DMS53 treated with DMSO at 0.1 percent for 48 hours (cell line): ENCODE measurements around the gene AUTS2.
"Not testable (repeated sequence)": the region's sequence is repeated elsewhere in the genome, so short reads cannot be mapped to it uniquely, and the experiment has no call there.

Experiments
- DNase-seq: peaks from one replicate; lab custom pipeline; 2025; ENCODE audit not compliant: unreplicated experiment; lab: John Stamatoyannopoulos, UW

AUTS2 gene

DNA sequence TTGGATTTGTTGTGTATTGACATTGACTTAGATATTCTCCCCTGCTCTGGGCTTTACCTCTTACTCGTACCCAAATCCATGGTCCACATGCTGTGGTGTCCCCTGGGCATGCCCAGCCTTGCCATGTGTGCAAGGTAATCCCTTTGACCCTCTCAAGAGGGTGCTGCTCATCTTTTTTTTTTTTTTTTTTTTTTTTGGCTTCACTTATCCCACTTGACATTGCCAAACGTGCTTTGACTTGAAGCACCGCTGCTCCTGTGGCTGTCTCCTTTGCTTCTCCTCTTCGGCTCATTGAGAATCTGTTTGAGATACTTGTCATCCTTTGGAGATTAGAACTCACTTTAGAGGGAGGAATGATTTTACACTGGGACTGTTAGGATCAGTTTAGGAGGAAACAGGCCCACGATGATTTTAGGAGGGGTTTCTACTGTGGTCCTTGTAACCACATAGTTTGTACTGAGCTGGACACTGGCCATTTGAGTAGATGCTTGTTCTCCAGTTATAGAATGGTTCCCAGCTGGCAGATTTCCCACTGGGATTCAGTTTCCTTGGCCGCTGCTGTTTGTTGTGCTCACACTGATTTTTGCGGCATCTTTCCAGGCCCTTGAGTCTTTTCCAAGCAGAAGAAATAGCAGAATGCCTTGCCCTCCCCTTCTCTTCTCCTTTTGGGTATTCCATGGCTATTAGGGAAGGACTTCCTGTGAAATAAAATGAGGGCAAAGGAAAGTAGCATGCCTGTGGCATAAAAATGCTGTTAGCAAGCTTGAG, 184.8 kb downstream of the AUTS2 start:
- no peak for DNase-seq

GRCh38 chr7:69786130-69786529, 187.9 kb downstream of the AUTS2 start:
- not testable (repeated sequence) for DNase-seq

- DNase-seq: no peak
Measured at GRCh38 chr7:69786730-69787395, 188.6 kb downstream of the AUTS2 start.

GRCh38 chr7:69787736-69788431, 189.6 kb downstream of the AUTS2 start:
- DNase-seq: no peak

- DNase-seq: no peak
Measured at GRCh38 chr7:69789563-69789962, 191.3 kb downstream of the AUTS2 start.

DNA sequence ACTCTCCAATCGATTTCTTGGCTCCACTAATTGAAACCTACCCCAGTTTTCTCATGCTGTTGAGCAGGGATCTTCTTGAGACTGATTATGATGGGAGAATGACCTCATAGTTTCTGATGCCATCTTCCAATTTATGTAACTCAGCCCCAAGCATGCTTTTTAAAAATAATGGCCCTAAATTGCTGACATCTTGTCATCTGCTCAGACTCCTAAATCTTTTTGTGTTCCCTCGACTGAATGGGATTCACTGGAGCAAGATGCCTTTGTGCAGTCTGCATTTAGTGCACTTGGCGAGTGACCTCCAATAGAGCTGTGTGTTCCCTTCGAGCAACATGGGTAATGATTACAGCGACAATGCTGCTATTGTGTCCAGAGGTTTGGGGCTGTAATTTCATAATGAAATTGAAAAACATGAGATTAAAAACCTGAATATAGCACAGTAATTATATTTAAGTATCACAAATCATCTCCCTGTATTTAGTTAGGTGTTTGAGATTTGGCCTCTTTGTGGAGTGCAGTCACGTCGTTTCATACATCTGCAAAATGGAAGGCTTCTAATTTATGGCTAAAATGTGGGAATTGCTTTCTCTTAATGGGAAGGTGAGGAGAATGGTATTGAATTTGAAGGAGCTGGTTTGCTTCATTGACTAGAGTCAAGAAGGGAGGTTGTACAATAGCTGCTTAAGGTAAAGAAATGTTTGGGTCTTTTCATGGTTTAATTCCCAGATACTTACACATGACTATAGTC, 192.9 kb downstream of the AUTS2 start:
- DNase-seq: no peak

DNA sequence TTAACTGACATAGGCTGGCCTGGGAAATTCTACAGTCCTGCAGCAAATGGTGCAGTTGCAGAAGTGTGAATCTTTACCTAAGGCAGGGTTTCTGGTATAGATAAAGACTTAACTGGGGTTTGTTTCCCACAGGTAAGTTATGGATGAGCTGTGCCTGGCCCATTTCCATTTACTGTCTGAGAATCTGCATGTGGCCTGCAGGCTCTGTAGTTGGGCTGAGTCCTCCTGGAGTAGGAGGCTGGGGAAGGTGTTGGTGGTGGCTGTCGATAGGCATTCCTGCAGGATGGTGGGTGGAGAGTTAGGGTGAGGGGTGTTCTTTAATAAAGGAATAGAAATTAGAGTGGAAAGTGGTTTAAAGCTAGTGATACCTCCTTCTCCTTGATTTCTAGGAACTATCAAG, 193.5 kb downstream of the AUTS2 start:
- DNase-seq: no peak

GRCh38 chr7:69795932-69796331, 197.7 kb downstream of the AUTS2 start:
- DNase-seq: no peak

DNA sequence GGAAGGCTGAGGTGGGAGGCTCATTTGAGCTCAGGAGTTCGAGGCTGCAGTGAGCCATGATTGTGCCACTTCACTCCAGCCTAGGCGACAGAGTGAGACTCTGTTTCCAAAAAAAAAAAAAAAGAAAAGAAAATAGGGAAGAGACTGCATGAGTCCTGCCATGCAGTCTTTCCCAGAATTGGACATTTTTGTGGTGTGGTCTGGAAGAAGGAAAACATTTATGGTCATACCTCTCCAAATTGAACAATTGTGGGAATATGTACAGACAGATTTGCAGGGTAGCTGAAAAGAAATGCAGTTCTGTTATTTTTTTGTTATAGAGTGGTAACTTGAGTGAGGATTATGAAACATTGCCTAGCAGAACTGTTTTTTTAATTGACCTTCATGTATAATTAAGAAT, 198.1 kb downstream of the AUTS2 start:
- DNase-seq: no peak

DNA sequence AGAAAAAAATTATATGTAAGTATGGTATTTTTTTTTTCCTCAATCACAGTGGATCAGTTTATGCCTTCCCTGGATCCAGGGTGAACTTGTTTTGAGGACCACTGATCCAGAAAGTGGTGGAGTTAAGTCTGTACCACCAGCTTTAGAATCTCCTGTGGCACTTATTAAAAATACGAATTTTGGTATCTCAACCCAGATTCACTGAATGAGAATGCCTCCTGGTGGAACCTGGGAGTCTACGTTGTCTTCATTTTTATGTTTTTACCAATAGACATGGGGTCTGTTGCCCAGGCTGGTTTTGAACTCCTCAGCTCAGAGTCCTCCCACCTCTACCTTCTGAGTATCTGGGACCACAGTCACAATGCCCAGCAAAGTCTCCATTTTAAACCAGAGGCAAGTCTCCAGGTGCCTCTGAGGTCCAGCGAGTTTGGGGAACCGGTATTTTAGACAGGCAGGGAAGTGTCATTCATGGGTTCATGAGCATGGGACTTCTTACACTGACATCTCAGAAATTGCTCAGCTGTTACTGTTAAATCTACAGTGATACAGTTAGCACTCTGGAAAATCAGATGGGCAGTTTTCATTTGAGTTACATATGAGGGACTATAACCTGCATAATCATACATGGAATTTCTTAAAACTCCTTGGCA, 200.9 kb downstream of the AUTS2 start:
- no peak for DNase-seq

GRCh38 chr7:69799990-69800389, 201.7 kb downstream of the AUTS2 start:
- no peak for DNase-seq

DNA sequence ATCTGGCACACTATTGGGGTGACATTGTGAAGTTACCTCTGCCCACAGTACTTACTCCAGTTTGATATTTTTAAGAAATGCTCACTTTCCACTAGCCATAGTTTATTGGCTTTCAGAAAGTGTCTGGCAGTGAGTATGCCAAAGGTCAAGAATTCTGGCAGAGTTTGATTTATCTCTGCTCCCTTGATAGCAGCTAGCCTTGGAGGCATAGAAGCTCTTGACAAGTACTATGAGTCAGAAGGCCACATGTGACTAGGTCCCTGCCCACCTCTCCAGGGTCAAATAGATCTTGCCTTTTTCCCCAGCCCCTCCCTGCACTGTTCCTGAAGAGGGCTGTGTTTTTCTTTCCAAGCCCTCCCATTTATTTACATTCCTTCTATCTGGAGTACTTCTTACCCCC, 202.2 kb downstream of the AUTS2 start:
- DNase-seq: peak; percentile 33

- DNase-seq: no peak
Measured at GRCh38 chr7:69801729-69802682, 203.7 kb downstream of the AUTS2 start.

DNA sequence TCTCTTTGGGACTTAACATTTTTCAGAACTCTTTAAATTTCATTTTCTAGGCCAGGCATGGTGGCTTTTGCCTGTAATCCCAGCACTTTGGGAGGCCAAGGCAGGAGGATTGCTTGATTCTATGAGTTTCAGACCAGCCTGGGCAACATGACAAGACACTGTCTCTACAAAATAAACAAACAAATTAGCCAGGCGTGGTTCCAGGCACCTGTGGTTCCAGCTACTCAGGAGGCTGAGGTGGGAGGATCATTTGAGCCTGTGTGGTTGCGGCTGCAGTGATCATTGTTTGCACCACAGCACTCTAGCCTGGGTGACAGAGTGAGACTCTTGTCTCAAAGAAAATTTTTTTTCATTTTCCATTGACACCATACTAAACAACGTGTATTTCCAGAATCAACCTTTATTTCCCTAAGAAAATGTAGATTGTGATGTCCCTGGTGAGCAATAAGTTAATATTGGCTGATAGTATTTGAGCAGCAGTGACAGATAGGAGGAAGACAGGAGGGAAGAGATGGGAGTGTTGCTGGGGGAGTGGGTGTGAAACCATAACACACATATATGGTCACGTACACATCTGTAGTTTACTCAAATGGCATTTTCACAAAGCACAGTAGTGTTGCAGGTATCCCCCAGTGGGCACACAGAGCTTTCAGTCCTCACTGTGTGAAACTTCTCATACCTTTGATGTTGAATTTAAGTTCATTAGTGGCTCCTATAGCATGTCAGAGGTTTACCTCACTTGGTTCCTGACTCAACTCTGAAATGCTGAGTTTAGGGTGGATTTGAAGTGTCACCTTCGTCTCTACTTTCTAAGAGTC, 205.6 kb downstream of the AUTS2 start:
- DNase-seq: no peak

DNA sequence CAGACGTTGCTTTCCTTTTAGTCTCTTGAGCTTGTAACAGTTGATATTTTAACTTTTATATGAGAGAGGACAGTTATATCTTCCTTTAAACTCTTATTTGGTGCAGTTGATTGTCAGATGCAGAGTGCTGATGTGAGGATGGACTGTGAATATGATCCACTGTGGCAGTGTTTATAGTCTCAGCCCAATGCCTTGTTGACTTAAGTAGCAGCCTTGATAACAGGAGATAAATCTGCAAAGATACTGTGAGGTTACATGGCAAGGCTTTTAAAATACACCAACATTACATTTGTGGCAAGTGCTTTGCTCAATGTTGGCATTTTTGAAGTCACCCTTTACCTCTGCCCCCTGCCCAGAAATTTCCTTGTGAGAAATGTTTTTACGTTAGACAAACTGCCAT, 206.7 kb downstream of the AUTS2 start:
- DNase-seq: no peak

DNA sequence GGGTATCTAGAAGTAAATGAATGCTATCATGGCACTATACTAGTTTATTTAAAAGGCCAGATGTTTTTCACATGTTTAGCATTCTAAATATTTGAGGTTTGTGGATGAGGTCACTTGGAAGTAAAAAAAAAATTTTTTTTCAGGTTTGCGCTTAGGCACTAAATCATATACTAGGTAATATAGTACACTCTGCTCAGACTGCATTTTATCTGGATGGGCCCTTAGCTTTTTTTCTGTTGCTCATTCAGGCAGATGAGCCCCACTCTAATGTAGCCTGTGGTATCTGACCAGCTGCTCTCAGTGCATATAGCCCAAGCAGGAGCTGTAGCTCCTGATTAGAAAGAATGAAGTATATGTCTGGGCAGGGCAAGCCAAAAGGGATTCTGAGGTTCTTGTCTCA, 210.1 kb downstream of the AUTS2 start:
- no peak for DNase-seq

GRCh38 chr7:69811476-69812308, 213.4 kb downstream of the AUTS2 start:
- DNase-seq: no peak

DNA sequence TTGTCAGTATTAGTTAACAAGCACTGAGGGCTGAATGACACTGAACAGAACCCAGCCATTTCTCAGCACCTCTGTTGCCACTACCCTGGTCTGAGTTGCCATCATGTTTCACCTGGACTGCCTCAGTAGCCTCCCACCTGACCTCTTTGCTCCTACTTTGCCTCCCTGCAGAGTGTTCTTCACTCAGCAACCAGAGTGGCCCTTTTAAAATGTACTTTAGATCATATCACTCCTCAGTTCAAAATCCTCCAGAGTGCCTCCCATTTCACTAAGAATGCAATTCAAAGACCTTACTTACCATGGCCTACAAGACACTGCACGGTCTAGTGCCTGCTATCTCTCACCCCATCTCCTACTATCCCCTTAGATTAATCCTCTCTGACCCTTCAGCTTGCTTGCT, 214.5 kb downstream of the AUTS2 start:
- no peak for DNase-seq
